Embryonic facial prominence (tissue), 1 donor: ENCODE data around the gene ECI1.

Experiments used
- DNase-seq: peaks from one replicate; pipeline ENCODE4 v3.0.0-alpha.2; 2016; ENCODE audit errors: extremely low spot score

ECI1 gene, protein sequence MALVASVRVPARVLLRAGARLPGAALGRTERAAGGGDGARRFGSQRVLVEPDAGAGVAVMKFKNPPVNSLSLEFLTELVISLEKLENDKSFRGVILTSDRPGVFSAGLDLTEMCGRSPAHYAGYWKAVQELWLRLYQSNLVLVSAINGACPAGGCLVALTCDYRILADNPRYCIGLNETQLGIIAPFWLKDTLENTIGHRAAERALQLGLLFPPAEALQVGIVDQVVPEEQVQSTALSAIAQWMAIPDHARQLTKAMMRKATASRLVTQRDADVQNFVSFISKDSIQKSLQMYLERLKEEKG

DNA sequence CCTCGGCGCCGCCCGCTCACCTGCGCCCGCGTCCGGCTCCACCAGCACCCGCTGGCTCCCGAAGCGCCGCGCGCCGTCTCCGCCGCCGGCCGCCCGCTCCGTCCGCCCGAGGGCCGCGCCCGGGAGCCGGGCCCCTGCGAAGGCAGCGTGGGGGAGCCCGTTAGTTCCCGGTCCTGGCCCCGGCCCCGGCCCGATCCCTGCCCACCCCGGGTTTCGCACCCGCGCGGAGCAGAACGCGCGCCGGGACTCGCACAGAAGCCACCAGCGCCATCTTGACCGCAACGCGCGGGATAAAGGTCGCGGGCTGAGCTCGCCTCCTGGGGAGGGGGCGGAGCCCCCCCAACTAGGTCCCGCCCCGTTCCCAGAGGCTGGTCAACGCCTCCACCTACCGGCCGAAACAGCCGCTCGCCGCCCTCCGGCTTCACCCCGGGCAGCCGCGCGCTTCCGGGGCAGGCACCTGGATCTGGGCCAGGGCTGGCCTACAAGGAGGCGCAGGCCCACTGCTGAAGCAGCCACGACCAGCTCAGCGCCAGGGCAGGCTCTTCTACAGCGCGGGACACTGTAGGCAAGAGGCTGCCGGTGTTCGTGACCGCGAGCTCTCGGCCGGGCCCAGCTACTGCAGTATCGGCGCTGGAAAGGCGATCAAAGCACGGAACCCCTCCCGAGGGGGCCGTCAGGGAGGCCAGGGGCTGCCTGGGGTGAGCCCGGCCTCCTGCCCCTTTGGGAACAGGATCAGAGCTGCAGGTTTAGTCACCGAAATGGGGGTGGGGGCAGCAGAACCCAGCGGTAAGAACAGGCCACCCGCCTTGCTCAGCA lies at the start of gene ECI1:
ECI1 (minus strand) TSS at position 292 of the 816 bp plus-strand sequence; CDS start at position 271, 21 bp downstream.
- peak; percentile 29 for DNase-seq

DNA sequence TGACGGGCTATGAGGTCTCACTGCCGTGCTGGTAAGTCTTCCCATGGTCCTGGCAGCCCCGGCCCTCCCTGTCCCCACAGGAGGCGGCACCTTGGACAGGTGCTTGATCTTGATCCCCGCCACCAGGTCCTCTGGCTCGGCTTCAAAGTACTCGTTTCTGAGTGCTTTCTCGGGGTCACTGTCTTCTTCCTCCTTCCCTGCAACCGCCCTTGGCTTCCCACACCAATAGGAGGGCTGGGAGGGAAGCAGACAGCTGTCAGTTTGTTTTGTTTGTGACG lies 48.5 kb upstream of the ECI1 start:
- DNase-seq, result no peak

DNA sequence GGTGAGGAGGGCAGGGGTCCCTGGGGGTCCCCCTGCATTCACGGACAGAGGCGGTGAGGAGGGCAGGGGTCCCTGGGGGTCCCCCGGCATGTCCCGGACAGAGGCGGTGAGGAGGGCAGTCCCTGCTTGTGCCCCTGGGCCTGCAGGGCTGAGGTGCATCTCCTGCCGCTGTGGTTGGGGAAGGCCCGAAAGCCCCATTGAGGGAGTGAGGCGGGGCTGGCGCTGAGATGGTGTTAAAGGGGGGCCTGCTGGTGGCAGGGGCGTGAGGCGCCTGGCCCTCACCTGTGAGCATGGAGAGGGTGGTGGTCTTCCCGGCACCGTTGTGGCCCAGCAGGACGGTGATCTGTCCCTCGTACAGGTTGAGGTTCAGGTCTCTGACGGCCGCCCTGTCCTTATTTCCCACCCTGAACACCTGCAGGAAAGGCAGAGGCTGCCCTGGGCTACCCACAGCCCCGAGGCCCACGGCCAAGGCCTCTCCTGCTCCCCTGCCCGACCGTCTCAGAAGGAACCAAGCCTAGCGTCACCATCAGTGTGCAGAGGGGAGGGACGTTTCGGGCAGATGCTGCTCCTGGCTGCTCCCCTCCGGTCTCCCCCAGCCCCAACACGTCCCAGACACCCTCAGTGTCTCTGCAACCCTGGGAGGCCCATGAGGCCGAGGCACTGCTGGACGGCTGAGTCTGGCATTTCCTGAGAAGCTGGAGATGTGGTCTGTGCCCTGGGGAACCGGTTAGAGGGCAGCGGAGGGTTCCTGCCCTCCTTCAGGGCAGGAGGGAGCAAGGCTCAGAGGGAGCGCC lies 47.9 kb upstream of the ECI1 start:
- no peak for DNase-seq

DNA sequence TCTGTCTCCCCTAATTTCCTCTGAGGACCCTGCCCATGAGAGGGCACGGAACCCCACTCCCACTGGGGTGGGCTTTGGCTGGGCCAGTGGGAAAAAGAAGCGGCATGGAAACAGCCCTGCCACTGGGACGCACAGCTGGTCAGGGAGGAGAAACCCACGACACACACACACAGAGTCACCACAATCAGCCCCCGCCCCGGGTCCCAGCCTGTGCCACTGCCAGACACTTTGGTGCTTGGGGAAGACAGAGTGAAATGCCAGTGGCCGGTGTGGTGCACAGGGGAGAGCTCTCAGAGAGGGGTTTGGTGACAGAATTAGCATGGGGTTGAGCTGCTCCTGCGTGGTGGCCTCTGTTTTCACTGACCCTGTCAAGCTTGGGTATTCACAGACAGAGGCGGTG lies 47.2 kb upstream of the ECI1 start:
- no peak for DNase-seq

DNA sequence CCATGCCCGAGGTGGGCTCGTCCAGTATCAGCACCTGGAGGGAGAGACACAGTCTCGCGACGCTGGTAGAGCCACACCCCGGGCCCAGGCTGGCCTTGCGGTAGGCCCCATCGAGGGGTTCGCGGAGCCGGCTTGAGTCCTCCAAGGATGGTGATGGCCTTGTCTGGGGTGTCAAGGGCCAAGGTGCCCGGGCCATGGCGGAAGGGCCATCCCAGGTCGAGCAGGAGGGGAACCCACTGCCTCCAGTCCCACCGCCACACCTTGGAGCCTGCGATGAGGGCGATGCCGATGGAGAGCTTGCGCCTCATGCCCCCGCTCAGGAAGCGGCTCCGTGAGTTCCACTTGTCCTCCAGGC lies 46.1 kb upstream of the ECI1 start:
- DNase-seq, result no peak

DNA sequence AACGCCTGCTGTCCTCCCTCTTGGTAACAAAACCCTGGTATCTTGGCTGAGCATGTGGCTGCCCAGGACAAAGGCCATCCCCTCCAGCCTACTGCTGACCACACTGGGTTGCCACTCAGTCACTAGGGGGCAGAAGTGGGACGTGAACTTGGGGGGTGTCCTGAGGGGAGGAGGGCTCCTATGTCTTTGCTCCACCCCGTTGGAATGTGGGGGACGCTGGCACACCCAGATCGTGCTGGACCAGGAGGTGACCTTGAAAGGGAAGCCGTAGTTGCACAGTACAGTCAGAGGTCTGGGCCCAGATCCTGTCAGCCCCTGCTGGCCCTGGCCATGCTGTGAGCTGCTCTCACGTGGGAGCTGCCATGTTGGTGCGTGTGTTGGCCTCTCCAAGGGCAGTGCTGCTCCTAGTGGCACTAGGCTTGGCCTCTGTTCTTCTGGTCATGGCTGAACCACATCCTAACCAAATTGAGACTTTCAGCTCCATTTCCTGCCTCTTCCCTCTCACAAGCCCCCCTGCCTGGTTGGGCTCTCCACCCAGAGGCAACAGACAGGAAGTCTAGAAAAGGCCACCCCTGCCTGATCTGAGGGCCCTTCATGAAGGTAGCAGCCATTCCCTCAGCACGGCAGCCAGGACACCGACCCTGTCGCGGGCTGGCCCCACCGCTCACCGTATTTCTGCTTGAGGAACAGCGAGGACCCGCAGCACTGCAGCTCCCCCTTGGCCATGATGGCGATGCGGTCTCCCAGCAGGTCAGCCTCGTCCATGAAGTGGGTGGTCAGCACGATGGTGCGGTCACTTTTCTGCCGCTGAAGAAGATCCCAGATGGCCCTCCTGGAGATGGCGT lies 45.5 kb upstream of the ECI1 start:
- DNase-seq, result no peak

DNA sequence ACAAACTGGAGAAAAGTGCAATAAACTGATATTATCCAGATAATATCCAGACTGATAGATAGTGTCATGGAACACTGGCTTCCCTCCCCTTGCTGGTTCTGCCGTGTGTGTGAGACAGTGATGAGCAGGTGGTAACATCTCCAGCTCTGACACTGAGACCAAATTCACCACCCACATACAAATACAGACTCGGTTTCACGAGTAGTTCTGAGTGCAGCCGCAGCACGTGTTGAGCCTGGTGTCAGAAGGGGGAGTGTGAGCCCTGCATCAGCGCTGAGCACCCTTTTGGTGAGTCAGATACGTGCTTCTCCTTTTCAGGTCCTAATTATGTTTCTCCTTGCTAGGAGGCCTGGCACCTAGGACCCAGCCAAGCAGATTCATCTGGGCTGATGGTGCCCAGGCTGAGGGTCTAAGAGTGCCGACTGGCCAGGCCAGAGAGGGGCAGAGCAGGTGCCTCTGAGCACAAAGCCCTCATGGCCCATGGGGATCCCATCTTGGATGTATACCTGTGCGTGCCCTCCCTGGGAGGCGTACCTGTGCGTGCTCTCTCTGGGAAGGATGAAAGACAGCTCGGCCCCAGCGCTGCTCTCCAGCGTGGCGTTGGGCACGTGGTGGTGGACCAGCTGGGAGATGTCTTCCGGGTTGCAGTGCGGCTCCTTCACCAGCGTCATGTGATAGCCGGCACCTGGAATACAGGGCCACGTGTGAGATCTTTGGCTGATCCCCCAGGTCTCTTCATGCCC lies 43.8 kb upstream of the ECI1 start:
- no peak for DNase-seq

DNA sequence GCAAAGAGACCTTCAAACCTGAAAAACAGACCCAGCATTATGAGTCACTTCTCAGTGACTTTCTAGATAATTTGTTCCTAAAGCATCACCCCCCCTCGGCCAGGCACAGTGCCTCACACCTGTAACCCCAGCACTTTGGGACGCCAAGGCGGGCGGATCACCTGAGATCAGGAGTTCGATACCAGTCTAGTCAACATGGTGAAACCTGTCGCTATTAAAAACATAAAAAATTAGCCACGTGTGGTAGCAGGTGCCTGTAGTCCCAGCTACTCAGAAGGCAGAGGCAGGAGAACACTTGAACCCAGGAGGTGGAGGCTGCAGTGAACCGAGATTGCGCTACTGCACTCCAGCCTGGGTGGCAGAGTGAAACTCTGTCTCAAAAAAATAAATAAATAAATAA lies 40.8 kb upstream of the ECI1 start:
- no peak for DNase-seq

DNA sequence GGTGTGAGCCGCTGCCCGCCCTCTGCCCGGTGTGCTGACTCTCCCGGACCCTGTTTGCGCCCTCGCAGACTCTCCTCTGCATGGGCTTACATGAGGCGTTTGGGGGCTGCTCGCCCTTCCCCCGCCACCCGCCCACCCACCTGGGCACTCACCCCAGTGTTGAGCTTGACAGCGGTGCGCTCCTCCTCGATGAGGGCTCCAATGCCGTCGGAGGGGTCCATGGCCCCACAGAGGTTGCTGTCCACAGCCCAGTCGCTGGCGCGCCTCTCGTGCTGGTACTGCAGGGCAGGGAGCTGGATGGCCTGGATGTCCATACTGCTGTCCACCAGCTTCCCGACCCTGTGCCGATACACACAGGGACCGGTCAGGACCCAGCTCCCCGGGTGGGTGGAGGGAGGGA lies 37.9 kb upstream of the ECI1 start:
- DNase-seq, result no peak

DNA sequence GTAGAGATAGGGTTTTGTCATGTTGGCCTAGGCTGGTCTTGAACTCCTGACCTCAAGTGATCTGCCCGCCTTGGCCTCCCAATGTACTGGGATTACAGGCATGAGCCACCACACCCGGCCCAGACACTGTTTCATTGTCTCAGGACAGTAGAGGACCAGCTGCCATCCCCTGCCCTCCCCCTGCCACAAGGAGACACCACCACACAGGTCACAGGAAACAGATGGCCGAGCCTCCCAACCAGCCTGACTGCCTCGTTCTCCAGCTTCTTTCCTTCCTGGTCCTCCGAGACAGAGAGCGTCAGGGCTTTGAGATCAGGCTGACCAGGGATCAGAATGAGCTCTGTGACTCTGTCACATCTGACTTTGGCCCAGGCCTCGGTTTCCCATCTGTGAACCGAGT lies 37.3 kb upstream of the ECI1 start:
- DNase-seq, result no peak

DNA sequence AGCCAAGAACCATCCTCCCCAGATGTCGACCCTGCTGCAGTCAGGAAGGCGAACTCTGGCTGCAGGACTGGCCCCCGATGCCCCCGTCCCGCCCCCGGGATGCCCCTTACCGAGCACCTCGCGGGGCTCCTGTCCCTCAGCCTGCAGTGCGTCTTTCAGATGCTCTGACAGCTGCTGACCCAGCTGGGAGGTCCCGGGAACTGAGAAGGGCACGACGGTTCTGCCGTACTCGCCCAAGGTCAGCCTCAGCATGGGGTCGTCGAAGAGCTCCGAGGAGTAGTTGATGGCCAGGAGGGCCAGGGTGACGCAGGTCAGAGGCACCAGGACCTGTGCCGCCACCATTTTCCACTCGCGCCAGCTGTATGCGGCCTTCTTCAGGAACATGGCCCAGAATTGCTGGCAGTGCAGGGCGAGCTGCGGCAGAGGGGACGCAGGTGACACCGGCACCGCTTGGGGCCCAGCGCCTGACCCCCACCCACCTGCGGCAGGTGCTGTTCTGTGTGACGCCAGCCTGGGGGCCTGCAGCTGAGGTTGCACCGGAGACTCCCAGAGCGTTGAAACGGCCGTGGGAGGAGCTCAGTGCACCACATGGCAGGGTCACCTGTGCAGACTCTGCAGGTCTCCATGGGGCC lies 36.6 kb upstream of the ECI1 start:
- DNase-seq, result no peak

DNA sequence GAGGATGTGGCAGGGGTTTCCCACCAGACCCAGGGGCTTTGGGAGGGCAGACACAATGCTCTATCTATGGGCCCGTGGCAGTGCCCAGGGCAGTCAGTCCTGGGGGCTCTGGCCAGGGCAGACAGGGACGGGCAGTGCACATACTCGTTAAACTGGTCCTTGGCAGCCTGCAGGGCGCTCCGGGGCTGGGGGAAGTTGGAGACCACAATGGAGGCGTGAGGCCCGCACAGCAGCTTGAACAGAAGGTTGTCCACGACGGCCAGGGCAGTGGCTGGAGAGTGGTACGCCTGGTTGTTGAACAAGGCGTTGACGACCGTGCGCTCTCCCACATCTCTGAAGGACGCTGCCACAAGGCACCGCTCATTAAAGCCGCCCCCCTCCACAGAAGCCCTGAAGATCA lies 35.2 kb upstream of the ECI1 start:
- DNase-seq, result no peak

DNA sequence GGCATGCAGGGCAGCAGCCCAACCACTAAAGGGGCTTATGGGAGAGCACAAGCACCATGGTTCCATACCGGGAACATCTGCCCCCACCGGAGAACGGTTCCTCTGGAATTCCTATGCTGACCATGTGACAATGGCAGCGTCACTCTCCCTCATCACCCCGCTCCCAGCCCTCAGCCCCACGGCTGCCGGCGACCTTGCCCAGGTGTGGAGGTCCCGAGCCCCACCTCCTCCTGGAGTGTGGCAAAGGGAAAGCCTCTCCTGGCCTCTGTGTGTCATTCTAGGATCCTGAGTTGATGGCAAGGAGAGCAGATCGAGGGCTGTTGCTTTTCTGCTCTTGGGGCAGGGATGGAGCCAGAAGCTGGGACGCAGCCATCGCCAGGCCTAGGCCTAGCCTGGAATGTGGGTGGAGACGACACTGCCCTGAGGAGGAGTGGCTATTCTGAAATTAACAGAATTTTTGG lies 34.4 kb upstream of the ECI1 start:
- no peak for DNase-seq

DNA sequence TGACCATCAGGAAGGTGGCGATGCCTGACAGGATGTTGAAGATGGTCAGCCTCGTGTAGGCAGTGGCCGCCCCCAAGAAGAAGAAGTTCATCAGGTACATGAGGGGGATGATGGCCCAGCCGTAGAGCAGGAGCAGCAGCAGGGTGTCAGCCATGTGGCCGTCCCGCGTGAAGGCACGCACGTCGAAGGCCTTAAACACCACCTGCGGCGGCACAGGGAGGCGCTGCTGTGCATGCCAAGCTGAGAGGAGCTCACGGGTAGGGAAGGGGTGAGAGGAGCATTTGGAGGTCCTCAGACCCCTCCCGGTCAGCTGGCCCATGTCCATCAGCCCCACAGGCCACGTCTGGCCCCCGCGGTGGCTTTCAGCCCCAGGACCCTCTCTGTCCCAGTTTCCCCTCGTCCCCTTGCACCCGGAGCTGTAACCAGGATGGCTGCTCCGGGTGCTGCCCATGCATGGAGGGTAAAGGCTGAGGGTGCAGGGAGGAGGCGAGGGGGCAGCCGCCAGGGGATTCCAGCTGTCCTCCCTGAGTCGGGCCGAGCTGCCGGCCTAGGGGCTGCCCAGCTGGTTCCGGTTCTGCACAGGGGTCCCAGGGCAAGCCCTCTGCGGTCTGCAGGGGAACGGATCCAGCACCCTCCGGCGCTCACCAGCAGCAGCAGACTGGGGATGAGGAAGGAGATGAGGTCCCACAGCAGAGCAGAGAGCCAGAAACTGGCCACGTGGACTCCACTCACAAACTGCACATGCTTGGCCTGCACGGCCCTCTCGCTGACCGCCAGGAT lies 33.6 kb upstream of the ECI1 start:
- no peak for DNase-seq

DNA sequence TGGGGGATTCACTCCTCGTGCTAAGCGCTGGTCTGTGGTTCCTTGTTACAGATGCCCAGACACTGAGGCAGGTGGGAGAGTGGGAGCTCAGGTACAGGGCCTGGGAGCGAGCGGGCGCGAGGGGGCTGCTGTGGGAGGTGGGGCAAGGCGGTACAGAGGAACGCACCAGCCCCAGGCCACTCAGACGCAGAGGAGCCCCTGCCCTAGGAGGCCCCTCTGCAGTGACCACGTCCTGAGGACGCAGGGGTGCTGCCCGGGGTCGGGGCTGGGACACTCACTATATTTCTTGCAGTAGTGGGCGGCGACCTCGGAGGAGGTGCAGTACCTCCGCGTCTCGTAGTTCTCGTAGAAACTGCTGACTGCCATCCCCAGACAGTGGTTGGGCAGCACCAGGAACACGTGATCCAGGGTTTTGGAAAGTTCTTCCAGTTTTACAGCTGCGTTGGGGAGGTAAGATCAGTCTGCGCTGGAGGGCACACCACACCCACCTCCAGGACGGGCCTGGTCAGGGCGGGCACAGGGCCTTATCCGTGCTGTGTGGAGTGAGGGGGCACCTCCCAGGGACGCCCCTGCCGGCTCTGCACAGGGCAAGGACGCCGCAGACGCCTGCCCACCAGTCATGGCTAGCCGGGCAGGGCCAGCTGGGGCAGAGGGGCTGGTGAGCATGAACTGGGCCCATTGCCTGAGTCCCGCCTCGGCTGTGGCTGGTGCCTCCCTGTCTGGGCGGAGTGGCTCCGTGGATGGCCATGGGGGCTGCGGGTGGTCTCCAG lies 32.8 kb upstream of the ECI1 start:
- no peak for DNase-seq

DNA sequence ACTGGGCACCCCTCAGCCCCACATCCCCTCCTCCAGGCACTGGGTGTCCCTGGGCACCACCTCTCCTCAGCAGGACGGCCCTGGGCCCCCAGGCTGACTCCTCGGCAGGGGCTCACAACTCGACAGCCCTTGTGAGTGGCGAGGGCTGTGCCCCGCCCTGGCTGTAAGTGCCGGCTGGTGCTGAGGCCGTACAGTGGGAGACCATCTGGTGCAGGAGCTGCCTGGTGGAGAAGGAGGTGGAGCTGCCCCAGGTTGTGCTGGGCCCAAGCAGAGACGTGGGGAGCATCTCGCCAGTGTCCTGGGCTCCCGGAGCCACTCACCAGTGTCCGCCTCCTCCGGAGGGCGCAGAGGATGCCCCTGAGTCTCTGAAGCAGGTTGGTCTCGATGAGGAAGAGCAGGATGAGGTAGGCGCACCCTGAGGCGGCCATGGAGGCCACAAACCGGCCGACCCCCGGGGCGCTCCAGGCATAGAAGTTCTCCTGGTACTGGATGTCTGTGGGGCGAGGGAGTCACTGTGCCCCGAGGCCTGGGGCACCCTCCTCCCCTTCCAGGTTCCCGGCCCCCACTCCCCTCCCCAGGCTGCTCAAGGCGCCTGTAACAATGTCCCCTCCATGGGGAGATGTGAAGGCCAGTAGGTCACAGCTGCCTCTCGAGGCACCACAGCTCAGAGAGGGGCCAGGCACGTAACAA lies 31.6 kb upstream of the ECI1 start:
- no peak for DNase-seq

DNA sequence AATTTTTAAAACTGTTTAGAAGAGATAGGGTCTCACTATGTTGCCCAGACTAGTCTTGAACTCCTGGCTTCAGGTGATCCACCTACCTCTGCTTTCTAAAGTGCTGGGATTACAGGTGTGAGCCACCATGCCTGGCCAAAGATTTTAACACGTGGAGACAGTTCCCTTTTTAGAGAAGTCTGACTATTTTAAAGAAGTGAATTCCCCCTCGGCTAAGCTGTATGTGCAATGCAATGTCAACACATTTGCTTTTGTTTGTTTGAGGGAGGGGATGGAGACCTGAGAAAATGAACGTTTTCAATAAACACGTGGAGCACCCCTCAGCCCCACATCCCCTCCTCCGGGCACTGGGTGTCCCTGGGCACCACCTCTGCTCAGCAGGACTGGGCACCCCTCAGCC lies 30.9 kb upstream of the ECI1 start:
- DNase-seq, result no peak

DNA sequence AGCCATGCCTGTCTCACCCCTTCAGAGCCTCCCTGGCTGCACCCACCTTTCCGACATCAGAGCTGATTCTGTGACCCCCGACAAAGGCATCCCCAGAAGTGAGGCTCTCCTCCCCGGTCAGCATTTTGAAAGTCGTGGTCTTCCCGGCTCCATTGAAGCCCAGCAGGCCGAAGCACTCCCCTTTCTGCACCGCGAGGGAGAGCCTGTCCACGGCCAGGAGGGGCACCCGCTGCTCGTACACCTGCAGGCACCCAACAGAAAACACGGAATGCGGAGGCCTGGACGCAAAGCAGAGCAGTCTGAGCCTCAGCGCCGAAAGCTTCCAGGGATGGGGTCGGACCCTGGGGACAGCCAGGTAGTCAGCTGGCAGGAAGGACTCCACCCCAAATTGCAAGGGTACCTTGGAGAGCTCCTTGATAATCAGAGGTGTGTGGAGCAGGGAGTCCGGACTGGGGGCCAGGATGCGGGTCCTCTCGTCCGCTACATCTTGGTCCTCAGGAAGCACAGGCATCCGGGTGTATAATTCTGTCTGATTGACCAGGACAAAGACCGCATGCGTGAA lies 29.7 kb upstream of the ECI1 start:
- DNase-seq, result no peak
